OCI-LY1 (cell line): ENCODE data around the gene RRH.

Experiments
- H2AFZ ChIP-seq: fragments of 200-600 bp; sonication (generic), shearing (Covaris generic); 2 replicates; pipeline ENCODE4 v1.6.0; 2014; ENCODE audit warnings: antibody characterized with exemption, mild to moderate bottlenecking, low read length
- H3F3A ChIP-seq: fragments of 200-600 bp; sonication (generic), shearing (Covaris generic); 2 replicates; pipeline ENCODE4 v1.6.0; 2014; ENCODE audit warnings: mild to moderate bottlenecking, antibody characterized with exemption, low read length, moderate library complexity; ENCODE audit not compliant: insufficient read depth
- H3K27ac ChIP-seq: fragments of 200-600 bp; sonication (generic); 2 replicates; pipeline ENCODE4 v1.5.1; 2014; ENCODE audit warnings: low read length, mixed run types, mild to moderate bottlenecking, low read depth; ENCODE audit not compliant: poor library complexity, severe bottlenecking
- H3K27me3 ChIP-seq: fragments of 200-600 bp; sonication (generic); 2 replicates; pipeline ENCODE4 v1.6.0; 2014; ENCODE audit warnings: antibody characterized with exemption, mild to moderate bottlenecking, low read length, moderate library complexity; ENCODE audit not compliant: insufficient read depth
- H3K36me3 ChIP-seq: fragments of 200-600 bp; sonication (generic); 2 replicates; pipeline ENCODE4 v1.6.1; 2014; ENCODE audit warnings: mild to moderate bottlenecking, antibody characterized with exemption, low read length, moderate library complexity, mixed read lengths; ENCODE audit not compliant: insufficient read depth
- H3K4me1 ChIP-seq: fragments of 200-600 bp; sonication (generic); 2 replicates; pipeline ENCODE4 v1.5.1; 2014; ENCODE audit warnings: mild to moderate bottlenecking, low read length, moderate library complexity; ENCODE audit not compliant: insufficient read depth, severe bottlenecking
- H3K4me2 ChIP-seq: fragments of 200-600 bp; sonication (generic), shearing (Covaris generic); 2 replicates; pipeline ENCODE4 v1.6.1; 2014; ENCODE audit warnings: low read length
- H3K4me3 ChIP-seq: fragments of 200-600 bp; sonication (generic); 2 replicates; pipeline ENCODE4 v1.5.1; 2014; ENCODE audit warnings: low read length, low read depth, mild to moderate bottlenecking, mixed read lengths; ENCODE audit not compliant: poor library complexity, severe bottlenecking
- H3K79me2 ChIP-seq: fragments of 200-600 bp; shearing (Covaris generic); 2 replicates; pipeline ENCODE4 v1.6.1; 2016; ENCODE audit warnings: mixed run types, low read length, mixed read lengths; ENCODE audit not compliant: insufficient read depth
- H3K9ac ChIP-seq: fragments of 200-600 bp; sonication (generic), shearing (Covaris generic); 2 replicates; pipeline ENCODE4 v1.6.1; 2014; ENCODE audit warnings: mild to moderate bottlenecking, low read length, mixed read lengths
- H3K9me2 ChIP-seq: fragments of 200-600 bp; sonication (generic), shearing (Covaris generic); 2 replicates; pipeline ENCODE4 v1.6.1; 2014; ENCODE audit warnings: low read depth, mild to moderate bottlenecking, low read length, mixed read lengths
- H3K9me3 ChIP-seq: fragments of 200-600 bp; shearing (Covaris generic); 2 replicates; pipeline ENCODE4 v1.6.1; 2014; ENCODE audit warnings: low read length, mixed read lengths
- H4K20me1 ChIP-seq: fragments of 200-600 bp; sonication (generic), shearing (Covaris generic); 2 replicates; pipeline ENCODE4 v1.6.0; 2016; ENCODE audit warnings: mild to moderate bottlenecking, low read length; ENCODE audit not compliant: insufficient read depth
- EZH2 ChIP-seq: fragments of 200-600 bp; sonication (generic), shearing (Covaris generic); IDR thresholded peaks from 2 replicates; pipeline ENCODE4 v1.8.0; 2017; ENCODE audit warnings: borderline replicate concordance, mixed run types, mild to moderate bottlenecking, antibody characterized with exemption, low read length, moderate library complexity, mixed read lengths
- TF ChIP-seq, protein P1 (sequence below): fragments of 200-600 bp; sonication (generic), shearing (Covaris generic); IDR thresholded peaks from 2 replicates; pipeline ENCODE4 v1.5.1; 2017; ENCODE audit warnings: mild to moderate bottlenecking, antibody characterized with exemption, low read length, moderate library complexity, mixed read lengths

Gene RRH

DNA sequence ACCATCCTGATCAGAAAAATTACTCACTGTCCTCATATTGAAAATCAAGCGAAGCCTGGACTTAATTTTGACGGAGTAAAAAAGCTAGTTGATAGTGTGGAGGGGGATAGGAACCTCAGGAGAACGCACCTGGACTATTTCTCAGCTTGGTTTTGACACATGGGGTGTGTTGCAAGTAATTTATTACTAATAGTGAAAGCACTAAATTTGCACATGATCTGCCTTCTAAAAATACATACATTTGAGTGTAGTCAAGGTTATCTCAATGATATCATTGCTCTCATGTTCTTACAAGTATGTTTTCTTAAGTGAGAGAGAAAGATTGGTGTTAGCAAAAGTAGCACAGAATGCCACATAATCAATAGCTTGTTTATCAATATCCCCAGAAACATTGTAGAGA, 49.6 kb downstream of the RRH start:
- Histone ChIP-seq H3F3A (no peaks in the 10 kb centered on the region), H2AFZ (no peak overlapping the region), H3K27me3 (no peaks in the 10 kb centered on the region), H3K79me2 (no peaks in the 10 kb centered on the region), H3K36me3 (no peaks in the 10 kb centered on the region), H3K4me2 (no peak overlapping the region), H4K20me1 (no peaks in the 10 kb centered on the region), H3K4me3 (no peak overlapping the region), H3K9me3 (no peaks in the 10 kb centered on the region), H3K9me2 (no peaks in the 10 kb centered on the region), H3K9ac (no peak overlapping the region), H3K27ac (no peak overlapping the region), H3K4me1 (no peaks in the 10 kb centered on the region)
- TF ChIP-seq, protein P1, sequence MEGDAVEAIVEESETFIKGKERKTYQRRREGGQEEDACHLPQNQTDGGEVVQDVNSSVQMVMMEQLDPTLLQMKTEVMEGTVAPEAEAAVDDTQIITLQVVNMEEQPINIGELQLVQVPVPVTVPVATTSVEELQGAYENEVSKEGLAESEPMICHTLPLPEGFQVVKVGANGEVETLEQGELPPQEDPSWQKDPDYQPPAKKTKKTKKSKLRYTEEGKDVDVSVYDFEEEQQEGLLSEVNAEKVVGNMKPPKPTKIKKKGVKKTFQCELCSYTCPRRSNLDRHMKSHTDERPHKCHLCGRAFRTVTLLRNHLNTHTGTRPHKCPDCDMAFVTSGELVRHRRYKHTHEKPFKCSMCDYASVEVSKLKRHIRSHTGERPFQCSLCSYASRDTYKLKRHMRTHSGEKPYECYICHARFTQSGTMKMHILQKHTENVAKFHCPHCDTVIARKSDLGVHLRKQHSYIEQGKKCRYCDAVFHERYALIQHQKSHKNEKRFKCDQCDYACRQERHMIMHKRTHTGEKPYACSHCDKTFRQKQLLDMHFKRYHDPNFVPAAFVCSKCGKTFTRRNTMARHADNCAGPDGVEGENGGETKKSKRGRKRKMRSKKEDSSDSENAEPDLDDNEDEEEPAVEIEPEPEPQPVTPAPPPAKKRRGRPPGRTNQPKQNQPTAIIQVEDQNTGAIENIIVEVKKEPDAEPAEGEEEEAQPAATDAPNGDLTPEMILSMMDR: no peak
- TF ChIP-seq EZH2: no peak

DNA sequence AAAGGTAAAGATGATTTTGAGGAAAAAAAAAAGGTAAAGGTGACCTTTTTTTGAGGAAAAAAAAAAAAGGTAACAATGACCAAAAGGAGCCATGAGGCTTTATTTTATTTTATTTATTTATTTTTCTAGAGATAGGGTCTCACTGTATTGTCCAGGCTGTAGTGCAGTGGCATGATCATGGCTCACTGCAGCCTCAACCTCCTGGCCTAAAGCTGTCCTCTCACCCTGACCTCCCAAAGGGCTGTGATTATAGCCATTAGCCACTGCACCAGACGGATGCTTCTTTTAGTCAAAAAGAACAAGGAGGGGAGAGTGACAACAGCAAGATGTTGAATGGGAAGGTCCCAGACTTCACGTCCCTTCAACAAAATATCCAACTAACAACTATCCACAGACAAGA, 50.6 kb downstream of the RRH start:
- H2AFZ ChIP-seq: no peak overlapping the region
- no peaks in the 10 kb centered on the region for H3K36me3 ChIP-seq
- no peak overlapping the region for H3K27ac ChIP-seq
- no peaks in the 10 kb centered on the region for H3K79me2 ChIP-seq
- H3K4me1 ChIP-seq: no peaks in the 10 kb centered on the region
- H3K9me2 ChIP-seq: no peaks in the 10 kb centered on the region
- no peaks in the 10 kb centered on the region for H3K27me3 ChIP-seq
- H3K4me2 ChIP-seq: no peak overlapping the region
- no peaks in the 10 kb centered on the region for H3K9me3 ChIP-seq
- TF ChIP-seq, protein P1: no peak
- TF ChIP-seq EZH2: no peak
- H4K20me1 ChIP-seq: no peaks in the 10 kb centered on the region
- no peak overlapping the region for H3K9ac ChIP-seq
- H3F3A ChIP-seq: no peaks in the 10 kb centered on the region
- no peak overlapping the region for H3K4me3 ChIP-seq

DNA sequence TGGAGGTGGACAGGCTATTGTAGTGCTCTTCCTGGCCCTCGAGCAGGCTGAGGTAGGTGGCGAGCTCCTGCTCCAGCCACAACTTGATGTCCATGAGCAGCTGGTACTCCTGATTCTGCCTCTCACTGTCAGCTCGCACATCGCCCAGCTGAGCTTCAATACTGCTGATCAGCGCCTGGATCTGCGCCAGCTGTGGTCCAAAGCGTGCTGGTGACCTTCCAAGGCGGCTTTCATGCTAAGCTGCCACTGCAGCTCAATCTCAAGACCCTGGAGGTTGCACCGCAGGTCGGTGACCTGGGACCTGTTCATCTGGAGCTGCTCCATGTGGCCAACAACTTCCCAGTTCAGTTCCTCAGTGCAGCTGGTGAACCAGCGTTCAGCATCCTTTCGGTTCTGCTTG, 51.3 kb downstream of the RRH start:
- Histone ChIP-seq H3K9me3 (no peaks in the 10 kb centered on the region), H2AFZ (no peak overlapping the region), H3K36me3 (no peaks in the 10 kb centered on the region), H3K4me3 (no peak overlapping the region), H3F3A (no peaks in the 10 kb centered on the region), H3K4me2 (no peak overlapping the region), H3K27me3 (no peaks in the 10 kb centered on the region), H3K79me2 (no peaks in the 10 kb centered on the region), H3K9me2 (no peaks in the 10 kb centered on the region), H3K9ac (no peak overlapping the region), H3K4me1 (no peaks in the 10 kb centered on the region), H4K20me1 (no peaks in the 10 kb centered on the region), H3K27ac (no peak overlapping the region)
- TF ChIP-seq EZH2: no peak
- TF ChIP-seq, protein P1: no peak
